ENCODE measurements around the gene IL1R1. TPM values are rescaled to one million over a fixed set of nuclear protein-coding genes. Genes with fewer than 3 reads are reported as not detected.
"Not testable (repeated sequence)": the region's sequence is repeated elsewhere in the genome, so short reads cannot be mapped to it uniquely, and the experiment has no call there.

Gene IL1R1, protein sequence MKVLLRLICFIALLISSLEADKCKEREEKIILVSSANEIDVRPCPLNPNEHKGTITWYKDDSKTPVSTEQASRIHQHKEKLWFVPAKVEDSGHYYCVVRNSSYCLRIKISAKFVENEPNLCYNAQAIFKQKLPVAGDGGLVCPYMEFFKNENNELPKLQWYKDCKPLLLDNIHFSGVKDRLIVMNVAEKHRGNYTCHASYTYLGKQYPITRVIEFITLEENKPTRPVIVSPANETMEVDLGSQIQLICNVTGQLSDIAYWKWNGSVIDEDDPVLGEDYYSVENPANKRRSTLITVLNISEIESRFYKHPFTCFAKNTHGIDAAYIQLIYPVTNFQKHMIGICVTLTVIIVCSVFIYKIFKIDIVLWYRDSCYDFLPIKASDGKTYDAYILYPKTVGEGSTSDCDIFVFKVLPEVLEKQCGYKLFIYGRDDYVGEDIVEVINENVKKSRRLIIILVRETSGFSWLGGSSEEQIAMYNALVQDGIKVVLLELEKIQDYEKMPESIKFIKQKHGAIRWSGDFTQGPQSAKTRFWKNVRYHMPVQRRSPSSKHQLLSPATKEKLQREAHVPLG
- 10 to 100 TPM; 19.6 to 33.5 (median 21.3) TPM for total RNA-seq

DNA sequence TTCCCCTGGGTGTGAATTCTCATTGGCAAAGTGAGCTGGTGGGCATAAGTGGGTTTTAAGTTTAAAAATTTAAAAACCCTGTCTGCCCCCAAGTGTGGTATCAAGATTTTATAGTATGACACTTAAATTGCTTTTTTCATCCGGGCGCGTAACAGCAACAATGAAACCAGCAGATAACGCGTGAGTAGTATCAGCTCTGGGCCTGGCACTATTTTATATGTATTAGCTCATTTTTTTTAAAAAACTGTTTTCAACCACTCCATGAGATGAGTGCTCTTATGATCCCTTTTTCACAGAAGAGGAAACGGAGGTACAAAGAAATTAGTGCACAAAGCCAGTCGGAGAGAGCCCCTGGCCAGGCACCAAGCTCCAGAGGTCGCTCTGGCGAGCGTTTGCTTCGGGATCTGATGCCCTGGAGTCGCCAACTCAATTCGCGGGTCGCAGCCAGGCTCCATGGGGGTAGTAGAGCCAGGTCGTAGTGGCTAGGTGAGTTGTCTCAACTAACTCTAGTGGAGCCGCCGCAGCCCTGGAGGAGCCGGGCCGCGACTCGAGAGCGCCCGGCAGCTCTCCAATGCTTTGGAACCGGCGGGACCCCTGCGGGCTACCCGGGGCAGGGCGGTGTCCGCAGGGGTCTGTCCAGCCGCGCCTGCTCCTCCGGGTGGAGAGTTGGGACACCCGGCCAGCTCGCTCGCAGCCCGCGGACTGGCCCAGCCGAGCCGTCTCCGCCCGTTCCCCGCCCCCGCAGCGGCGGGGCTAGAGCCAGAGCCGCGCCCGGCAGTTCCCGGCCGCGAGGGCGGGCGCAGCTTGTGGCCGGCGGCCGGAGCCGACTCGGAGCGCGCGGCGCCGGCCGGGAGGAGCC is at the start of gene IL1R1:
TSS of gene IL1R1 (plus strand) at position 777 of the 859 bp plus-strand sequence. CDS start 14,979 bp downstream, outside the sequence.
- Mint-ChIP-seq H3K27me3 (ENCODE audit: low read depth) (peaks cover 32% of the 10 kb centered on the region), H3K36me3 (ENCODE audit: insufficient read depth) (peaks cover 23% of the 10 kb centered on the region), H3K4me3 (peak within 1 kb of the TSS; percentile 80), H3K4me1 (ENCODE audit: low read depth) (peaks cover 40% of the 10 kb centered on the region), H3K9me3 (peaks cover 46% of the 10 kb centered on the region)
- ATAC-seq (peak in 1 of 2 donors; percentile 27), DNase-seq (no peak)

GRCh38 chr2:102093662-102094061 is 48.9 kb upstream of the IL1R1 start:
- peaks cover 13% of the 10 kb centered on the region for H3K9me3 Mint-ChIP-seq
- peaks cover 2% of the 10 kb centered on the region for H3K27me3 Mint-ChIP-seq (ENCODE audit: low read depth)
- DNase-seq (no peak), ATAC-seq (no peak)
- no peaks in the 10 kb centered on the region for H3K36me3 Mint-ChIP-seq (ENCODE audit: insufficient read depth)
- no peak overlapping the region for H3K4me3 Mint-ChIP-seq
- H3K4me1 Mint-ChIP-seq (ENCODE audit: low read depth), result no peaks in the 10 kb centered on the region

GRCh38 chr2:102094917-102095316 is 47.6 kb upstream of the IL1R1 start:
- no peaks in the 10 kb centered on the region for H3K36me3 Mint-ChIP-seq (ENCODE audit: insufficient read depth)
- peaks cover 15% of the 10 kb centered on the region for H3K9me3 Mint-ChIP-seq
- peak; percentile 26 for DNase-seq
- peaks cover 2% of the 10 kb centered on the region for H3K27me3 Mint-ChIP-seq (ENCODE audit: low read depth)
- peak; percentile 91 to 95 for ATAC-seq
- H3K4me1 Mint-ChIP-seq (ENCODE audit: low read depth), result no peaks in the 10 kb centered on the region
- H3K4me3 Mint-ChIP-seq, result no peak overlapping the region

- H3K4me3 Mint-ChIP-seq, result no peak overlapping the region
- H3K36me3 Mint-ChIP-seq (ENCODE audit: insufficient read depth), result peaks cover 2% of the 10 kb centered on the region
- no peak for DNase-seq
- peaks cover 2% of the 10 kb centered on the region for H3K27me3 Mint-ChIP-seq (ENCODE audit: low read depth)
- no peak for ATAC-seq
- peaks cover 7% of the 10 kb centered on the region for H3K4me1 Mint-ChIP-seq (ENCODE audit: low read depth)
- H3K9me3 Mint-ChIP-seq, result peaks cover 5% of the 10 kb centered on the region
Measured at GRCh38 chr2:102096103-102096502, 46.4 kb upstream of the IL1R1 start.

DNA sequence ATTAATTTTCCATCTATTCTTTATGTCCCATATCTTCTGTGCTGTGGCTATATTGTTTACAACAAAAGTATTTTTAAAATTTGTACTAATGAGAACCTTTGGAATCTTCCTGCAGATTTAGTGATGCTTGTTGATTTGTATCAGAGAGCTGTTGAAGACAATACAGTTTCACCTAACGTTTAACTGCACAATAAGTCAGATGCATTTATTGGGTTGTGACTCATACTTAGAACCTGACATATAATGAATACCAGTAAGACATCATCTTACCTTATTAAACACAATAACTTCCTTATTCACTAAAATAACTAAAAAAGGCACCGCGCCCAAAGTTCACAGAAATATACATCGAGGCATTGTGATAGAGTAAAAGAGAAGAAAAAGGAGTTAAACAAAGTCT is 43.8 kb upstream of the IL1R1 start:
- no peak for DNase-seq
- ATAC-seq, result no peak
- Mint-ChIP-seq H3K9me3 (peaks cover 7% of the 10 kb centered on the region), H3K4me1 (ENCODE audit: low read depth) (peaks cover 12% of the 10 kb centered on the region), H3K36me3 (ENCODE audit: insufficient read depth) (peaks cover 2% of the 10 kb centered on the region), H3K4me3 (no peak overlapping the region), H3K27me3 (ENCODE audit: low read depth) (peaks cover 3% of the 10 kb centered on the region)

- Mint-ChIP-seq H3K4me1 (ENCODE audit: low read depth) (peaks cover 20% of the 10 kb centered on the region), H3K9me3 (peaks cover 7% of the 10 kb centered on the region), H3K4me3 (no peak overlapping the region), H3K27me3 (ENCODE audit: low read depth) (peaks cover 3% of the 10 kb centered on the region), H3K36me3 (ENCODE audit: insufficient read depth) (peaks cover 2% of the 10 kb centered on the region)
- no peak for ATAC-seq
- DNase-seq, result no peak
Measured at GRCh38 chr2:102099536-102100298, 42.8 kb upstream of the IL1R1 start.

- DNase-seq, result no peak
- peaks cover 24% of the 10 kb centered on the region for H3K4me1 Mint-ChIP-seq (ENCODE audit: low read depth)
Measured at GRCh38 chr2:102100371-102101096, 42.0 kb upstream of the IL1R1 start.

GRCh38 chr2:102101097-102101848 is 41.3 kb upstream of the IL1R1 start:
- Mint-ChIP-seq H3K4me1 (ENCODE audit: low read depth) (peaks cover 27% of the 10 kb centered on the region), H3K9me3 (peaks cover 7% of the 10 kb centered on the region), H3K4me3 (no peak overlapping the region), H3K36me3 (ENCODE audit: insufficient read depth) (peaks cover 2% of the 10 kb centered on the region), H3K27me3 (ENCODE audit: low read depth) (peaks cover 3% of the 10 kb centered on the region)
- ATAC-seq (no peak), DNase-seq (no peak)

More at GRCh38 chr2:102100371-102101096, 42.0 kb upstream of the IL1R1 start:
- Mint-ChIP-seq H3K9me3 (peaks cover 7% of the 10 kb centered on the region), H3K27me3 (ENCODE audit: low read depth) (peaks cover 3% of the 10 kb centered on the region), H3K36me3 (ENCODE audit: insufficient read depth) (peaks cover 2% of the 10 kb centered on the region), H3K4me3 (no peak overlapping the region)
- ATAC-seq, result peak; percentile 51 to 56

DNA sequence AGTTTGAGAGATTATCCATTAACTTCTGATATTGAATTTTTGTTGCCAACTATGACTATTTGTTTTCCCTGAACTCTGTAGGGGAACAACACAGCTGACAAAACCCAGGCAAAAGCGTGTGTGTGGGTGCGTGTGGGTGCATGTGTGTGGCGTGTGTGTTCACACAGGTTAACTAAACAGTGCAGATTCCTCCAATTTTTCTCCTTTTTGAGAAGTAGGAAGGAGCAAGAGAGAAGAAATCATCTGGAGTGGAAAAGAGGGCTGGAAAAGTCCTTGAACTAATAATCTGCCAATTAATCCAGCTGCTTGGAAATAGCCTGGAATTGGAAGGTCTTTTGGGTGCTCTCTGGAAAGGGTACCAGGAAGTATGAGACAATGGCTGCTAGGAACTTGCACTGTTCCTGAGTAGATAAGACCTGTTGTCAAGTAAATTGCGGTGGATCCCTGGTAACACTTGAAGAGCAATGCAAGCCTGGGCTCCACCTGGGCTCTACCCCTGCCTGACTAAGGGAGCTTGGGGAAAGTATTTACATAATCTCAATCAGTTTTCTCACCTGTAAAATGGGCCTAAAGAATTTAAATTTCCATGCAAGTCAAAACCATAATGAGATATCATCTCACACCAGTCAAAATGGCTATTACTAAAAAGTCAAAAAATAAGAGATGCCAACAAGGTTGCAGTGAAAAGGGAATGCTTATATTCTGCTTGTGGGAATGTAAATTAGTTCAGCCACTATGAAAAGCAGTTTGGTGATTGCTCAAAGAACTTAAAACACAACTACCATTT is 40.5 kb upstream of the IL1R1 start:
- Mint-ChIP-seq H3K4me3 (no peak overlapping the region), H3K27me3 (ENCODE audit: low read depth) (peaks cover 3% of the 10 kb centered on the region), H3K4me1 (ENCODE audit: low read depth) (peaks cover 27% of the 10 kb centered on the region), H3K9me3 (peaks cover 7% of the 10 kb centered on the region), H3K36me3 (ENCODE audit: insufficient read depth) (peaks cover 2% of the 10 kb centered on the region)
- ATAC-seq, result no peak
- DNase-seq, result no peak

DNA sequence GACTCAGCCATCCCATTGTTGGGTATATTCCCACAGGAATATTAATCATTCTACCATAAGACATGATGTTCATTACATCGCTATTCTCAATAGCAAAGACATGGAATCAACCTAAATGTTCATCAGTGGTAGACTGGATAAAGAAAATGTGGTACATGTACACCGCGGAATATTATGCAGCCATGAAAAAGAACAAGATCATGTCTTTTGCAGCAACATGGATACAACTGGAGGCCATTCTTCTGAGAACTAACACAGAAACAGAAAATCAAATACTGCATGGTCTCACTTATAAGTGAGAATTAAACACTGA is 40.0 kb upstream of the IL1R1 start:
- H3K36me3 Mint-ChIP-seq (ENCODE audit: insufficient read depth); H3K9me3 Mint-ChIP-seq; ATAC-seq; DNase-seq; H3K4me3 Mint-ChIP-seq; H3K27me3 Mint-ChIP-seq (ENCODE audit: low read depth): not testable (repeated sequence)
- peaks cover 27% of the 10 kb centered on the region for H3K4me1 Mint-ChIP-seq (ENCODE audit: low read depth)

GRCh38 chr2:102103284-102103683 is 39.3 kb upstream of the IL1R1 start:
- Mint-ChIP-seq H3K4me3 (peak overlapping the region; percentile 6), H3K36me3 (ENCODE audit: insufficient read depth) (peaks cover 2% of the 10 kb centered on the region), H3K27me3 (ENCODE audit: low read depth) (peaks cover 3% of the 10 kb centered on the region), H3K4me1 (ENCODE audit: low read depth) (peaks cover 27% of the 10 kb centered on the region), H3K9me3 (peaks cover 7% of the 10 kb centered on the region)
- ATAC-seq (no peak), DNase-seq (no peak)

All from activated T-cell treated with anti-CD3 and anti-CD28 coated beads, Interleukin-2, amount 50 U/mL, for 4 hours (primary cell).